HCT116 (cell line): ENCODE data around the gene WSB1. TPM values are rescaled to one million over a fixed set of nuclear protein-coding genes. Genes with fewer than 3 reads are reported as not detected.

ENCODE experiments used
- ATAC-seq: fragments of 200-7000 bp; cut with Tn5 transposase; 2 replicates; pipeline ENCODE4 v1.9.1; 2020; ENCODE audit warnings: mild to moderate bottlenecking, moderate library complexity
- BruUV-seq: library from RNA; stranded (reverse); fragments of 400-500 nt; replicated peaks from 2 replicates; lab custom pipeline; 2021; lab: Mats Ljungman, UMichigan
- CTCF ChIA-PET: fragments of 300-600 bp; sonication (Branson Sonifier 250); formaldehyde crosslinking; loops from one replicate; lab custom pipeline; 2021; ENCODE audit warnings: antibody characterized with exemption; lab: Charles Lee
- POLR2A ChIA-PET: fragments of 300-600, 350-600 bp; sonication (Branson Sonifier 250); formaldehyde crosslinking; loops from one replicate; lab custom pipeline; 2021; ENCODE audit warnings: antibody characterized with exemption; lab: Charles Lee
- RAD21 ChIA-PET, 2 experiments: fragments of 300-600 bp; sonication (Branson Sonifier 250); formaldehyde crosslinking; loops; one replicate each; lab custom pipeline; 2023; ENCODE audit warnings: low total read pairs in 2 of 2; ENCODE audit not compliant: uncharacterized antibody in 2 of 2, unreplicated experiment in 2 of 2, low non-redundant PET in 1 of 2; lab: Charles Lee
- DNase-seq: peaks from one replicate; pipeline ENCODE4 v3.0.0-alpha.2; 2010; ENCODE audit warnings: low read depth, low spot score
- H2AFZ ChIP-seq: fragments of 200-600 bp; shearing (Covaris generic), sonication (generic); 2 replicates; pipeline ENCODE4 v1.6.1; 2017; ENCODE audit warnings: low read depth, mixed run types, mixed read lengths, antibody characterized with exemption, low read length; ENCODE audit not compliant: poor library complexity, severe bottlenecking
- H3K27ac ChIP-seq: 2 replicates; pipeline ENCODE4 v1.5.1; 2012; ENCODE audit warnings: low read depth, low read length
- H3K27me3 ChIP-seq: fragments of 200-600 bp; sonication (generic); 2 replicates; pipeline ENCODE4 v1.6.1; 2016; ENCODE audit warnings: mixed run types, low read length, mixed read lengths; ENCODE audit not compliant: insufficient read depth
- H3K36me3 ChIP-seq, 2 experiments: fragments of 200-500 bp in 1 of 2; fragments of 200-600 bp in 1 of 2; sonication (Bioruptor generic) in 1 of 2; sonication (generic) in 1 of 2; 2 replicates each; pipeline versions ENCODE4 v1.5.1 to v1.6.1; 2014 to 2016; ENCODE audit warnings: low read length in 2 of 2, inconsistent platforms in 1 of 2, mixed read lengths in 1 of 2, mixed run types in 1 of 2; ENCODE audit not compliant: insufficient read depth in 2 of 2, control insufficient read depth in 1 of 2
- H3K4me1 ChIP-seq, 2 experiments: fragments of 200-600 bp in 1 of 2; sonication (generic) in 1 of 2; 2 replicates each; pipeline versions ENCODE4 v1.5.1 to v1.6.1; 2012 to 2017; ENCODE audit warnings: low read length in 2 of 2, inconsistent platforms in 1 of 2, mild to moderate bottlenecking in 1 of 2, mixed read lengths in 1 of 2, mixed run types in 1 of 2, moderate library complexity in 1 of 2; ENCODE audit not compliant: insufficient read depth in 2 of 2, control insufficient read depth in 1 of 2
- H3K4me2 ChIP-seq: fragments of 200-600 bp; sonication (generic); 2 replicates; pipeline ENCODE4 v1.6.1; 2017; ENCODE audit warnings: mixed run types, low read length, mixed read lengths
- H3K4me3 ChIP-seq, 2 experiments: fragments of 200-600 bp in 1 of 2; sonication (generic) in 1 of 2; replicated peaks in 1 of 2; 2 replicates each; pipeline ENCODE4 v1.5.1; 2011 to 2016; ENCODE audit warnings: low read length in 2 of 2, control low read depth in 1 of 2, low read depth in 1 of 2, mild to moderate bottlenecking in 1 of 2, mixed read lengths in 1 of 2, mixed run types in 1 of 2
- H3K79me2 ChIP-seq: fragments of 200-600 bp; sonication (generic); 2 replicates; pipeline ENCODE4 v1.6.1; 2017; ENCODE audit warnings: mild to moderate bottlenecking, mixed run types, low read length, moderate library complexity, mixed read lengths; ENCODE audit not compliant: insufficient read depth
- H3K9ac ChIP-seq: fragments of 200-600 bp; sonication (generic); 2 replicates; pipeline ENCODE4 v1.6.1; 2016; ENCODE audit warnings: low read length, mixed read lengths
- H3K9me2 ChIP-seq: fragments of 200-600 bp; sonication (generic), shearing (Covaris generic); 2 replicates; pipeline ENCODE4 v1.6.1; 2017; ENCODE audit warnings: mixed run types, mild to moderate bottlenecking, moderate library complexity; ENCODE audit not compliant: insufficient read depth
- H3K9me3 ChIP-seq, 2 experiments: fragments of 200-500 bp in 1 of 2; fragments of 200-600 bp in 1 of 2; sonication (Bioruptor generic) in 1 of 2; sonication (generic) in 1 of 2; 2 replicates each; pipeline ENCODE4 v1.6.1; 2014 to 2017; ENCODE audit warnings: low read length in 2 of 2, mixed read lengths in 2 of 2, inconsistent platforms in 1 of 2, low read depth in 1 of 2, mild to moderate bottlenecking in 1 of 2, mixed run types in 1 of 2, moderate library complexity in 1 of 2; ENCODE audit not compliant: control insufficient read depth in 1 of 2, insufficient read depth in 1 of 2
- H4K20me1 ChIP-seq: fragments of 200-600 bp; sonication (generic), shearing (Covaris generic); 2 replicates; pipeline ENCODE4 v1.6.1; 2017; ENCODE audit warnings: mixed run types, mild to moderate bottlenecking, moderate library complexity; ENCODE audit not compliant: insufficient read depth
- EGR1 ChIP-seq: IDR thresholded peaks from 2 replicates; pipeline ENCODE4 v1.6.1; 2012; ENCODE audit warnings: low read depth
- YY1 ChIP-seq: IDR thresholded peaks from 2 replicates; pipeline ENCODE4 v1.6.1; 2011; ENCODE audit warnings: low read length, low read depth, moderate library complexity, mild to moderate bottlenecking; ENCODE audit not compliant: insufficient replicate concordance; ENCODE audit errors: extremely low read depth
- intact Hi-C: fragments of 100-400 bp; cut with micrococcal nuclease; formaldehyde crosslinking; loops from 2 replicates; pipeline ENCODE4 v1.10.0; 2022
- total RNA-seq: library from RNA; stranded (reverse); gene quantifications from one replicate; pipeline ENCODE4 v1.2.1, GENCODE V29; 2021; ENCODE audit not compliant: unreplicated experiment

Gene WSB1
- total RNA-seq, 1 experiment from 2014 or later = 88.0 TPM

DNA sequence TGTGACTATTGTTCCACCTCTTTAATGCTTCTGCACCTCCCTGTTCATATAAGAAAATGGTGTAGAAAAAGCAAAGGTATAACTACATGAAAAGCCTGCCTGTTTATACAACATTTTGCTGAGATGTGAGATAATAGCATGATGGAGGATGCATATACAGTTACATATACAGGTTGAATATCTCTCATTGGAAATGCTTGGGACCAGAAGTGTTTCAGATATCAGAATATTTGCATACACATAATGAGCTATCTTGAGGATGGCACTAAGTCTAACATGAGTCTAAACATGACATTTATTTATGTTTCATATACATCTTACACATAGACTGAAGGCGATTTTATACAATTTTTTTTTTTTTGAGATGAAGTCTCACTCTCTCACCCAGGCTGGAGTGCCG is 5.7 kb upstream of the WSB1 start:
- no peak overlapping the region for H3K9ac ChIP-seq
- TF ChIP-seq YY1 (no peak), EGR1 (no peak)
- no peaks in the 10 kb centered on the region for H3K27me3 ChIP-seq
- H3K36me3 ChIP-seq = no peaks in the 10 kb centered on the region
- ATAC-seq = no peak
- no peak overlapping the region for H3K4me2 ChIP-seq
- ChIA-PET CTCF (no interaction called here), POLR2A (no interaction called here), RAD21 (no interaction called here)
- H2AFZ ChIP-seq = no peak overlapping the region
- H3K9me2 ChIP-seq = no peaks in the 10 kb centered on the region
- H3K9me3 ChIP-seq = no peaks in the 10 kb centered on the region
- no peak overlapping the region for H3K4me3 ChIP-seq
- H3K79me2 ChIP-seq = no peaks in the 10 kb centered on the region
- H3K4me1 ChIP-seq = peaks cover 4% of the 10 kb centered on the region in 2 experiments; a peak in 3 of 4 replicates
- no peak overlapping the region for H3K27ac ChIP-seq
- intact Hi-C loops = no loop called here
- no TSS peak for BruUV-seq
- H4K20me1 ChIP-seq = no peaks in the 10 kb centered on the region
- no peak for DNase-seq

DNA sequence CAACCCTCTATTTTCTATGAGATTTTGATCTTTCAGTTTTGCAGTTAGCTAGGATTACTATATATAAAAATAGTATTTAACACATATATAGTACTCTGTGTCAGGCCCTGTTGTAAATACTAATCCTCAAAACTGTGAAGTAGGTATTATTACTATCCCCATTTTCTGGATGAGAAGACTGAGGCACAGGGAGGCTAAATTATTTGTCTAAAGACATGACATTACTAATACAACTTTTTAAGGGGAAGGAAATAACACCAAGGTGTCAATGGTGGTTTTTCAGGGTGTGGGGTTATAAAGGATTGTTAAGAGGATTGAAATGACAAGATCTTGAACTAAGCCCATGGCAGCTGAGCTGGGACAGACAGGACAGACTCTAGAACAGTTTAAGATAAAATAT is 4.1 kb upstream of the WSB1 start:
- H3K27ac ChIP-seq = no peak overlapping the region
- no peaks in the 10 kb centered on the region for H4K20me1 ChIP-seq
- H3K4me2 ChIP-seq = no peak overlapping the region
- H3K4me1 ChIP-seq = peaks cover 8 to 10% of the 10 kb centered on the region in 2 experiments
- BruUV-seq = no TSS peak
- H3K4me3 ChIP-seq = no peak overlapping the region
- CTCF ChIA-PET = no interaction called here
- H3K27me3 ChIP-seq = no peaks in the 10 kb centered on the region
- ATAC-seq (no peak), DNase-seq (no peak)
- H3K36me3 ChIP-seq = no peaks in the 10 kb centered on the region
- RAD21 ChIA-PET = no interaction called here
- no peak overlapping the region for H3K9ac ChIP-seq
- no peak for TF ChIP-seq EGR1
- POLR2A ChIA-PET = no interaction called here
- no peaks in the 10 kb centered on the region for H3K9me2 ChIP-seq
- intact Hi-C loops = loop anchor here (5.0 kb wide), 1 partner anchor 43 kb away; no protein-coding TSS in a partner anchor
- no peaks in the 10 kb centered on the region for H3K9me3 ChIP-seq
- H3K79me2 ChIP-seq = peaks cover 7% of the 10 kb centered on the region
- no peak overlapping the region for H2AFZ ChIP-seq
